B cell (primary cell): ENCODE data around the gene DHRS7B.

Source experiments
- CTCF ChIP-seq: fragments of 200-600 bp; IDR thresholded peaks from one replicate; pipeline ENCODE4 v1.8.0; 2022; ENCODE audit warnings: antibody characterized with exemption, mild to moderate bottlenecking
- EZH2 ChIP-seq: IDR thresholded peaks from 2 replicates; pipeline ENCODE4 v1.6.1; 2012; ENCODE audit warnings: borderline replicate concordance, low read depth, mild to moderate bottlenecking, moderate library complexity, low read length; ENCODE audit not compliant: insufficient read depth, poor library complexity, severe bottlenecking

DNA sequence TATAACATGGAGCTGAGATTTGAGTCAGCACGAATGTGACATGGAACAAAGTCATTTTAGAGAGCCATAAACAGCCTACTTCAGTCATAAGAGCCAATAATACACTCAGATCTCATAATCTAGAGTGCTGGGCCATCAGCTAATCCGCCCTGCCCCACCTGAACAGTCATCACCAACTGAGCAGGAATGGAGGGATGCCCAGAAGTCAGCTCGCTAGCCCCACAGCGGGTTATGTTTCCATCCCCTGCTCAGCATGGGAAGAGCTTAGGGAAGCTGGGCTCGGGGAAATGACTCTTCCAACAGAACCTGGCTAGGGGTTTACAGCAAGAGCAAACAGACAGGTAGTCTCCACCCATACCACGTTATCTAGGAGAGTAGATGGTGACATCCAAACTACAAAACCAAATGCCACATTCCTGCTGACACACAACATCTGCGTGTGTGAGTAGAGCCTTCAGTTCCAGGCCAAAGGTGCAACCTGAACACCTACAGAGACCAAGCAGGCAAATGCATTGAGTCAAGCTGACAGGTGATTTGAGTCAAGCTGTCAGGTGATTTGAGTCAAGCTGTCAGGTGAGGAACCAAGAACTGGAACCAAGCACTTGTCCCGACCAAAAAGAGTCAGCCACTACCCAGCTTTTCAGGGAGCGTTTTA is 85.2 kb downstream of the DHRS7B start:
- TF ChIP-seq CTCF: no peak
- TF ChIP-seq EZH2: no peak
